T47D (cell line): ENCODE data around the gene MBNL3.
"Not testable (repeated sequence)": the region's sequence is repeated elsewhere in the genome, so short reads cannot be mapped to it uniquely, and the experiment has no call there.

Experiments
- DNase-seq, 2 experiments: peaks; one replicate each; pipeline versions ENCODE4 v3.0.0 to v3.0.0-alpha.2; 2011 to 2012; ENCODE audit warnings: low read depth in 1 of 2, low spot score in 1 of 2
- JUND ChIP-seq: IDR thresholded peaks from 2 replicates; pipeline ENCODE4 v1.6.1; 2012; ENCODE audit warnings: low read depth
- in situ Hi-C: cut with HindIII; loops from 2 replicates; pipeline ENCODE4 v1.10.0; 2016; ENCODE audit warnings: low sequenced_read_pairs, low pct_unique_long_range_greater_than_20kb

The MBNL3 gene

DNA sequence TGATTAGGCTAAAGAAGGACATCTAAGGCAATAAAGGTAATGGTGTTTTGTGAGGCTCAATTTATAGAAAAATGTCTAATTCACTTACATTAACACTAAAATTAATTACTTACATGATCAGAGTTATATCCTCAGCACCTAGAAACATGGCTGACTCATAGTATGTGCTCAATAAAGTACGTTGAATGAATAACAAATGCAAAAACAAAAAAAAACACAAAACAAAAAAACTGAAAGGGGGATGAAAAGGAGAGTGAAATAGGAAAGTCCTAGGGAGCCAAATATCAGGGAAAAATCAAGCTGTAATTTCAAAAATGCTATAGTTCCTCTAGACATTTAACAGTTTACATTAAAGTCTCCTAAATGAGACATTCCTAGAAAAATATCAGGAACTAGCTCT lies 18.7 kb downstream of the MBNL3 start:
- in situ Hi-C loops: no loop called here
- TF ChIP-seq JUND: no peak
- no peak for DNase-seq

- in situ Hi-C loops: no loop called here
- TF ChIP-seq JUND: no peak
- DNase-seq: no peak
Observed at GRCh38 chrX:132468454-132468853, 20.4 kb downstream of the MBNL3 start.

DNA sequence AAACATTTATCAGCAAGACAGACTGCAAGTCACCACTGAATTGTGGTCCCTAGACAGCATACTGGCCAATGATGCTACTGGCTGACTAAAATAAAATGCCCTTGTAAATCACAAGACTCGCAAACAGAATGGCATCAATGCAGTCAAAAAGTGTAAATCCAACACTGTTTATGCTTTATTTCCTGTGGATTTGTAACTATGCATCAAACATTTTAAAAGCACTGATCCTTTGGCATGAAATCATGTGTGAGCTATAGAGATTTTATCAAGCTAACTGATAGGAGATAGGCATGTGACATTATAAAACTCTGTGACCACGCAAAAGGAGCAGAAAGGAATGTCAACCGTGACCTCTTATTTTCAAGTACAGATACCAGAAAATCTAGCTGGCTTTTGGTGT lies 20.8 kb downstream of the MBNL3 start:
- DNase-seq: no peak
- in situ Hi-C loops: no loop called here
- no peak for TF ChIP-seq JUND

GRCh38 chrX:132467026-132467425 lies 21.8 kb downstream of the MBNL3 start:
- no peak for TF ChIP-seq JUND
- no peak for DNase-seq
- in situ Hi-C loops: no loop called here

- TF ChIP-seq JUND: no peak
Observed at GRCh38 chrX:132463411-132463810, 25.4 kb downstream of the MBNL3 start.

GRCh38 chrX:132461886-132462285 lies 27.0 kb downstream of the MBNL3 start:
- in situ Hi-C loops: no loop called here
- TF ChIP-seq JUND: no peak
- no peak for DNase-seq

More at GRCh38 chrX:132463411-132463810, 25.4 kb downstream of the MBNL3 start:
- in situ Hi-C loops: no loop called here
- no peak for DNase-seq

GRCh38 chrX:132452911-132453550 lies 35.8 kb downstream of the MBNL3 start:
- in situ Hi-C loops: no loop called here
- DNase-seq: no peak

DNA sequence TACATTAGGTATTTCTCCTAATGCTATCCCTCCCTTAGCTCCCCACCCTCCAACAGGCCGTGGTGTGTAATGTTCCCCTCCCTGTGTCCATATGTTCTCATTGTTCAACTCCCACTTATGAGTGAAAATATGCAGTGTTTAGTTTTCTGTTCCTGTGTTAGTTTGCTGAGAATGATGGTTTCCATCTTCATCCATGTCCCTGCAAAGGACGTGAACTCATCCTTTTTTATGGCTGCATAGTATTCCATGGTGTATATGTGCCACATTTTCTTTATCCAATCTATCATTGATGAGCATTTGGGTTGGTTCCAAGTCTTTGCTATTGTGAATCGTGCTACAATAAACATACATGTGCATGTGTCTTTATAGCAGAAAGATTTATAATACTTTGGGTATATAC lies 42.9 kb downstream of the MBNL3 start:
- in situ Hi-C loops, DNase-seq: not testable (repeated sequence)

More at GRCh38 chrX:132452911-132453550, 35.8 kb downstream of the MBNL3 start:
- TF ChIP-seq JUND: no peak

- TF ChIP-seq JUND: no peak
- no peak for DNase-seq
- in situ Hi-C loops: no loop called here
Observed at GRCh38 chrX:132444936-132445335, 43.9 kb downstream of the MBNL3 start.

- no peak for TF ChIP-seq JUND
- no peak for DNase-seq
- in situ Hi-C loops: no loop called here
Observed at GRCh38 chrX:132443196-132444135, 45.4 kb downstream of the MBNL3 start.

DNA sequence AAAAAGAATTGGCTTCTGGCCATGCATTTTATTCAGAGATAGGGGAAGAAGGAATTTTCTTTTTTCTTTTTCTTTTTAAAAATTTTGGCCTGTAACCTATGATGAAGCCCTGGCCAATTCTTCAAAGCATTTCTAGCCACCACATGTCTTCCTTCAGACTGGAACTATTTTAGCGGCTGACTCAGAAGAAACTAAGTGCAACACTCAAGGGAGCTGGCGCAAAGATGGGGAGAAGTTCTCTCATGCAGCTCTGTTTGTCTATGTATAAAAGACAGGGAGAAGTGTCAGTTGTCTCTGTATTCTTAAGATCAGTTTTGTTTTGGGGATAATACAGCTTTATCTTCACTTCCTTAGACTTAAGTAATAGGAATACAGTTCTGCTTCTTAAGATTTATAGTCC lies 46.1 kb downstream of the MBNL3 start:
- no peak for TF ChIP-seq JUND
- no peak for DNase-seq
- in situ Hi-C loops: no loop called here

- no peak for DNase-seq
- TF ChIP-seq JUND: no peak
Observed at GRCh38 chrX:132435222-132435621, 53.6 kb downstream of the MBNL3 start.

GRCh38 chrX:132433551-132433950 lies 55.3 kb downstream of the MBNL3 start:
- no peak for DNase-seq
- no peak for TF ChIP-seq JUND
- in situ Hi-C loops: no loop called here

More at GRCh38 chrX:132435222-132435621, 53.6 kb downstream of the MBNL3 start:
- in situ Hi-C loops: no loop called here
